NB4 (cell line): ENCODE measurements around the gene PGM3.

Source experiments
- POLR2A ChIP-seq: IDR thresholded peaks from 2 replicates; pipeline ENCODE4 v1.6.1; 2011; ENCODE audit warnings: mild to moderate bottlenecking; ENCODE audit not compliant: insufficient read length; ENCODE audit errors: extremely low read depth
- TF ChIP-seq, protein P1 (sequence below): IDR thresholded peaks from one replicate; pipeline ENCODE4 v1.5.1; 2012; ENCODE audit warnings: low read depth, low read length
- TF ChIP-seq, protein P2 (sequence below): IDR thresholded peaks from 2 replicates; pipeline ENCODE4 v1.6.1; 2011; ENCODE audit warnings: low read depth, low read length

DNA sequence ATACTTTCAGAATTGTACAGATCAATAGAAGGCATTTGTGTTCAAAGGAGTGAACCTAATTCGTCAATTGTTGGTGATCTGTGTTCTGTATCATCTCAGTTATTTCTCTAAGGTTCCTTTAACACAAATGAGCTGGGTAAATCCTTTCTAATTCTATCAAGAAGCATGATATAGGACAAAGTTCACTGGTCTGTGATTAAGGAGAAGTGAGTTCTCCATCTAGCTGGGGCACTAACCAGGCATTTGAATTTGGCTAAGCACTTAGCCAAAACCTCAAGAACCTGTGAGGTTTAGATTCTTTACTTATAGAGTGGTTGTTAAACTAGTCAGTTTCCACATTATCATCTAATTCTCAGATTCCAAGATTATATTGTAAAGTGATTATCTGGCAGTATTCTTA is 75.3 kb downstream of the PGM3 start:
- TF ChIP-seq, protein P1, sequence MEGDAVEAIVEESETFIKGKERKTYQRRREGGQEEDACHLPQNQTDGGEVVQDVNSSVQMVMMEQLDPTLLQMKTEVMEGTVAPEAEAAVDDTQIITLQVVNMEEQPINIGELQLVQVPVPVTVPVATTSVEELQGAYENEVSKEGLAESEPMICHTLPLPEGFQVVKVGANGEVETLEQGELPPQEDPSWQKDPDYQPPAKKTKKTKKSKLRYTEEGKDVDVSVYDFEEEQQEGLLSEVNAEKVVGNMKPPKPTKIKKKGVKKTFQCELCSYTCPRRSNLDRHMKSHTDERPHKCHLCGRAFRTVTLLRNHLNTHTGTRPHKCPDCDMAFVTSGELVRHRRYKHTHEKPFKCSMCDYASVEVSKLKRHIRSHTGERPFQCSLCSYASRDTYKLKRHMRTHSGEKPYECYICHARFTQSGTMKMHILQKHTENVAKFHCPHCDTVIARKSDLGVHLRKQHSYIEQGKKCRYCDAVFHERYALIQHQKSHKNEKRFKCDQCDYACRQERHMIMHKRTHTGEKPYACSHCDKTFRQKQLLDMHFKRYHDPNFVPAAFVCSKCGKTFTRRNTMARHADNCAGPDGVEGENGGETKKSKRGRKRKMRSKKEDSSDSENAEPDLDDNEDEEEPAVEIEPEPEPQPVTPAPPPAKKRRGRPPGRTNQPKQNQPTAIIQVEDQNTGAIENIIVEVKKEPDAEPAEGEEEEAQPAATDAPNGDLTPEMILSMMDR: no peak
- TF ChIP-seq POLR2A: no peak
- TF ChIP-seq, protein P2, sequence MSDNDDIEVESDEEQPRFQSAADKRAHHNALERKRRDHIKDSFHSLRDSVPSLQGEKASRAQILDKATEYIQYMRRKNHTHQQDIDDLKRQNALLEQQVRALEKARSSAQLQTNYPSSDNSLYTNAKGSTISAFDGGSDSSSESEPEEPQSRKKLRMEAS: no peak
